A549 (cell line): ENCODE results near the gene FANCC. TPM values are rescaled to one million over a fixed set of nuclear protein-coding genes. Genes with fewer than 3 reads are reported as not detected.

Source experiments
- ATAC-seq, 2 experiments: fragments of 200-7000 bp in 1 of 2; fragments of >200 bp in 1 of 2; cut with Nextera tagmentation in 1 of 2; cut with Tn5 transposase in 1 of 2; 3 replicates each; pipeline versions ENCODE4 v1.8.0 to v1.9.1; 2018 to 2020; ENCODE audit warnings: mild to moderate bottlenecking in 1 of 2, moderate library complexity in 1 of 2
- CTCF ChIA-PET: fragments of 300-600 bp; sonication (Branson Sonifier 250); formaldehyde crosslinking; extraction: SDS; loops from one replicate; lab custom pipeline; 2021; ENCODE audit warnings: antibody characterized with exemption, inconsistent platforms; lab: Yijun Ruan, JAX
- POLR2A ChIA-PET: fragments of 350-600 bp; formaldehyde crosslinking; extraction: SDS; loops from one replicate; lab custom pipeline; 2021; ENCODE audit warnings: antibody characterized with exemption, inconsistent platforms; lab: Yijun Ruan, JAX
- DNase-seq, 2 experiments: peaks; one replicate each; pipeline versions ENCODE4 v3.0.0 to v3.0.0-alpha.2; 2011 to 2016; ENCODE audit warnings: low read depth in 1 of 2, low spot score in 1 of 2
- FAIRE-seq: peaks from 2 replicates; lab custom pipeline; 2011; peaks lifted over from hg19 to GRCh38; lab: Jason Lieb, UNC
- H3K27ac ChIP-seq, 2 experiments: fragments of >200 bp; sonication (Bioruptor Twin); formaldehyde crosslinking; 3 replicates each; pipeline ENCODE4 v1.5.1; 2016 to 2017
- H3K4me1 ChIP-seq: fragments of >200 bp; sonication (Bioruptor Twin); formaldehyde crosslinking; 3 replicates; pipeline ENCODE4 v1.6.1; 2016
- H3K4me2 ChIP-seq: fragments of >200 bp; sonication (Bioruptor Twin); formaldehyde crosslinking; 3 replicates; pipeline ENCODE4 v1.6.1; 2016
- H3K4me3 ChIP-seq: fragments of >200 bp; sonication (Bioruptor Twin); formaldehyde crosslinking; 3 replicates; pipeline ENCODE4 v1.5.1; 2016
- H3K9me3 ChIP-seq: fragments of >200 bp; sonication (Bioruptor Twin); formaldehyde crosslinking; 3 replicates; pipeline ENCODE4 v1.6.1; 2016
- BHLHE40 ChIP-seq: IDR thresholded peaks from 2 replicates; pipeline ENCODE4 v1.6.1; 2012; ENCODE audit warnings: low read depth, low read length, inconsistent platforms
- EP300 ChIP-seq, 2 experiments: fragments of >200 bp; sonication (Bioruptor Twin); formaldehyde crosslinking; IDR thresholded peaks; 2 replicates in 1 of 2; 3 replicates in 1 of 2; pipeline ENCODE4 v1.6.1; 2016 to 2017
- ESRRA ChIP-seq: fragments of 150-350 bp; IDR thresholded peaks from 2 replicates; pipeline ENCODE4 v1.6.1; 2014; ENCODE audit warnings: mild to moderate bottlenecking, low read length, borderline replicate concordance
- FOSB ChIP-seq: fragments of 250-450 bp; sonication (Bioruptor Pico); IDR thresholded peaks from 2 replicates; pipeline ENCODE4 v1.5.0; 2020; ENCODE audit warnings: mild to moderate bottlenecking, moderate library complexity
- FOSL2 ChIP-seq, 2 experiments: fragments of 450-650 bp in 1 of 2; fragments of >200 bp in 1 of 2; sonication (Bioruptor Twin) in 1 of 2; formaldehyde crosslinking; IDR thresholded peaks; 2 replicates each; pipeline versions ENCODE4 v1.5.0 to v1.6.1; 2016 to 2020; ENCODE audit warnings: mild to moderate bottlenecking in 1 of 2, moderate library complexity in 1 of 2
- FOXS1 ChIP-seq: fragments of 250-450 bp; sonication (Bioruptor Pico); IDR thresholded peaks from 2 replicates; pipeline ENCODE4 v1.5.0; 2020; ENCODE audit warnings: mild to moderate bottlenecking, moderate library complexity
- HMGXB4 ChIP-seq: fragments of 250-450 bp; sonication (Bioruptor Pico); IDR thresholded peaks from 2 replicates; pipeline ENCODE4 v1.5.0; 2021; ENCODE audit warnings: mild to moderate bottlenecking, moderate library complexity, borderline replicate concordance
- HOXA7 ChIP-seq: fragments of 250-450 bp; sonication (Bioruptor Pico); IDR thresholded peaks from 2 replicates; pipeline ENCODE4 v1.5.0; 2020; ENCODE audit warnings: mild to moderate bottlenecking, moderate library complexity
- HOXB13 ChIP-seq: fragments of 250-450 bp; sonication (Bioruptor Pico); IDR thresholded peaks from 2 replicates; pipeline ENCODE4 v1.5.0; 2020; ENCODE audit warnings: low read depth, mild to moderate bottlenecking, moderate library complexity
- HOXB5 ChIP-seq: fragments of 250-450 bp; sonication (Bioruptor Pico); IDR thresholded peaks from 2 replicates; pipeline ENCODE4 v1.5.0; 2020; ENCODE audit warnings: mild to moderate bottlenecking, moderate library complexity
- JUNB ChIP-seq: fragments of >200 bp; sonication (Bioruptor Twin); formaldehyde crosslinking; IDR thresholded peaks from 2 replicates; pipeline ENCODE4 v1.6.1; 2016
- NR3C1 ChIP-seq: fragments of >200 bp; sonication (Bioruptor Twin); formaldehyde crosslinking; IDR thresholded peaks from 3 replicates; pipeline ENCODE4 v1.6.1; 2017
- RARB ChIP-seq: fragments of 250-450 bp; sonication (Bioruptor Pico); IDR thresholded peaks from 2 replicates; pipeline ENCODE4 v1.8.0; 2021; ENCODE audit warnings: mild to moderate bottlenecking, moderate library complexity
- RCOR1 ChIP-seq: fragments of 150-350 bp; IDR thresholded peaks from 2 replicates; pipeline ENCODE4 v1.6.1; 2014; ENCODE audit warnings: antibody characterized with exemption, low read length, low read depth
- SMC3 ChIP-seq: fragments of >200 bp; sonication (Bioruptor Twin); formaldehyde crosslinking; IDR thresholded peaks from 3 replicates; pipeline ENCODE4 v1.6.1; 2018; ENCODE audit warnings: inconsistent platforms
- TP53 ChIP-seq: fragments of 250-450 bp; sonication (Bioruptor Pico); IDR thresholded peaks from 2 replicates; pipeline ENCODE4 v1.5.0; 2021; ENCODE audit warnings: mild to moderate bottlenecking, moderate library complexity
- ZC3H11A ChIP-seq: fragments of 450-650 bp; IDR thresholded peaks from 2 replicates; pipeline ENCODE4 v1.6.1; 2014; ENCODE audit warnings: antibody characterized with exemption, mild to moderate bottlenecking
- ZSCAN20 ChIP-seq: fragments of 250-450 bp; sonication (Bioruptor Pico); IDR thresholded peaks from 2 replicates; pipeline ENCODE4 v1.8.0; 2022; ENCODE audit warnings: mild to moderate bottlenecking, moderate library complexity
- WGBS: methylation state at CpG from one replicate; pipeline ENCODE4 v1.1.6; 2017; ENCODE audit errors: missing lambda C conversion rate; 5-methylcytosine and 5-hydroxymethylcytosine counted together
- polyA plus RNA-seq, 4 experiments: library from polyadenylated mRNA; depleted of rRNA in 3 of 4; stranded (reverse); fragments of >200 nt; fragmentation: RNase III in 1 of 4; extraction: RNeasy Plus Mini Kit Qiagen cat#74134 plus additional on column Dnase treatment in 1 of 4; gene quantifications; 2 replicates in 3 of 4; 3 replicates in 1 of 4; pipeline ENCODE4 v1.2.3, GENCODE V29; 2011 to 2017
- TF ChIP-seq, protein P1 (sequence below): fragments of 150-350 bp; IDR thresholded peaks from 2 replicates; pipeline ENCODE4 v1.6.1; 2014; ENCODE audit warnings: low read depth, mild to moderate bottlenecking, low read length
- TF ChIP-seq, protein P2 (sequence below): IDR thresholded peaks from 2 replicates; pipeline ENCODE4 v1.6.1; 2012; ENCODE audit warnings: low read depth, borderline replicate concordance

Gene FANCC
- polyA plus RNA-seq, 2 of the 4 experiments (the other 2 are of a cell fraction) = 13.5 to 24.9 TPM

DNA sequence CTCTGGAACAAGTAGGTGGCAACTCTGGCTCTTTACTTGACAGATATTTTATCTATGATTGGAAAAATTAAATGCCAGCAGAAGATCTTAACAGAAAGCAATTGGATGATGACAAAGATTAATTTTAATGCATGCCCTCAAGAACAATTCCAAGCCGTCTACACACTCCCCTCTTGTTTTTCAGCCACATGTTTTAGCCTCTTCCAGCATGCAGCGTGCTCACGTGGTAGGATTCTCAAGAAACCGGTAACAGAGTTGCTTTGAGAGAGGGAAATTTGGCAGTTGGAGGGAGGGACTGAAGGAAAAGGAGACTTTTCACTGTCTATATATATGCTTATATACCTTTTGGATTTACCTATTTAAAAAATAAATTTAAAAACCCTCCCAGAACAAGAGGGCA is 48.3 kb upstream of the FANCC start:
- CTCF ChIA-PET = no interaction called here
- POLR2A ChIA-PET = no interaction called here
- DNase-seq (no peak), FAIRE-seq (no peak), ATAC-seq (no peak)
- H3K27ac ChIP-seq = no peak overlapping the region
- no peaks in the 10 kb centered on the region for H3K9me3 ChIP-seq
- no peak overlapping the region for H3K4me3 ChIP-seq
- H3K4me2 ChIP-seq = no peak overlapping the region
- no peak for TF ChIP-seq ESRRA
- TF ChIP-seq BHLHE40 = no peak
- no peak for TF ChIP-seq NR3C1
- TF ChIP-seq HOXA7 (CRISPR knock-in tag) = no peak
- no peak for TF ChIP-seq JUNB
- TF ChIP-seq SMC3 = no peak
- TF ChIP-seq ZSCAN20 = no peak
- TF ChIP-seq, protein P1, sequence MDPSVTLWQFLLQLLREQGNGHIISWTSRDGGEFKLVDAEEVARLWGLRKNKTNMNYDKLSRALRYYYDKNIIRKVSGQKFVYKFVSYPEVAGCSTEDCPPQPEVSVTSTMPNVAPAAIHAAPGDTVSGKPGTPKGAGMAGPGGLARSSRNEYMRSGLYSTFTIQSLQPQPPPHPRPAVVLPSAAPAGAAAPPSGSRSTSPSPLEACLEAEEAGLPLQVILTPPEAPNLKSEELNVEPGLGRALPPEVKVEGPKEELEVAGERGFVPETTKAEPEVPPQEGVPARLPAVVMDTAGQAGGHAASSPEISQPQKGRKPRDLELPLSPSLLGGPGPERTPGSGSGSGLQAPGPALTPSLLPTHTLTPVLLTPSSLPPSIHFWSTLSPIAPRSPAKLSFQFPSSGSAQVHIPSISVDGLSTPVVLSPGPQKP = no peak
- TF ChIP-seq HMGXB4 (CRISPR knock-in tag) = no peak
- no peak for TF ChIP-seq EP300 (IDR thresholded peaks at IDR 0.05)
- no peak for TF ChIP-seq TP53 (CRISPR knock-in tag)
- TF ChIP-seq RARB (CRISPR knock-in tag) = no peak
- 81% methylated on average over 4 of the region's 4 CpGs for WGBS
- no peaks in the 10 kb centered on the region for H3K4me1 ChIP-seq

GRCh38 chr9:95363051-95363841 is 45.7 kb upstream of the FANCC start:
- H3K4me1 ChIP-seq = no peaks in the 10 kb centered on the region
- H3K27ac ChIP-seq = no peak overlapping the region
- no peak for ATAC-seq
- CTCF ChIA-PET = interaction anchor here (1.4 kb wide), 1 partner anchor 10 kb away, joined by 3 read pairs; no protein-coding TSS in a partner anchor
- POLR2A ChIA-PET = no interaction called here
- no peaks in the 10 kb centered on the region for H3K9me3 ChIP-seq
- TF ChIP-seq HOXB13 (CRISPR knock-in tag) (no peak), HOXB5 (CRISPR knock-in tag) (no peak), FOXS1 (CRISPR knock-in tag) (no peak), TP53 (CRISPR knock-in tag) (no peak), ZC3H11A (no peak), RCOR1 (no peak), FOSL2 (IDR thresholded peaks at IDR 0.05) (no peak), FOSL2 (CRISPR knock-in tag; IDR thresholded peaks at IDR 0.05) (no peak), ESRRA (no peak), FOSB (CRISPR knock-in tag) (no peak)
- TF ChIP-seq, protein P2, sequence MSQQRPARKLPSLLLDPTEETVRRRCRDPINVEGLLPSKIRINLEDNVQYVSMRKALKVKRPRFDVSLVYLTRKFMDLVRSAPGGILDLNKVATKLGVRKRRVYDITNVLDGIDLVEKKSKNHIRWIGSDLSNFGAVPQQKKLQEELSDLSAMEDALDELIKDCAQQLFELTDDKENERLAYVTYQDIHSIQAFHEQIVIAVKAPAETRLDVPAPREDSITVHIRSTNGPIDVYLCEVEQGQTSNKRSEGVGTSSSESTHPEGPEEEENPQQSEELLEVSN = no peak
- TF ChIP-seq, all 56 proteins: peak for 0
- no peak overlapping the region for H3K4me2 ChIP-seq
- DNase-seq (no peak), FAIRE-seq (no peak)
- WGBS = 72% methylated on average over 12 of the region's 12 CpGs
- no peak overlapping the region for H3K4me3 ChIP-seq
